Transverse colon (tissue), 4 donors: ENCODE data around the gene FGD3. TPM values are rescaled to one million over a fixed set of nuclear protein-coding genes. Genes with fewer than 3 reads are reported as not detected.

Experiments
- DNase-seq: peaks from one replicate; pipeline ENCODE4 v3.0.0-alpha.2; 2019
- H3K27ac ChIP-seq, 4 donors: fragments of 200-600 bp; sonication (generic); 2 replicates each; pipeline ENCODE4 v1.5.1; 2016 to 2018; ENCODE audit warnings: inconsistent platforms in 4 of 4
- H3K27me3 ChIP-seq: fragments of 200-600 bp; sonication (generic); 2 replicates; pipeline ENCODE4 v1.5.1; 2017; ENCODE audit warnings: inconsistent platforms
- H3K36me3 ChIP-seq, 4 donors: fragments of 200-600 bp; sonication (generic); 2 replicates each; pipeline ENCODE4 v1.5.1; 2017 to 2019; ENCODE audit warnings: inconsistent platforms in 4 of 4
- H3K4me1 ChIP-seq, 4 donors: fragments of 200-600 bp; sonication (generic); 2 replicates each; pipeline ENCODE4 v1.5.1; 2017 to 2020; ENCODE audit warnings: inconsistent platforms in 4 of 4
- H3K4me3 ChIP-seq, 4 donors: fragments of 200-600 bp; sonication (generic); 1 replicate in 1 of 4; 2 replicates in 3 of 4; pipeline versions ENCODE4 v1.5.1 to v1.6.1; 2017 to 2019; ENCODE audit warnings: inconsistent platforms in 4 of 4
- H3K9me3 ChIP-seq, 2 donors: fragments of 200-600 bp; sonication (generic); 2 replicates each; pipeline ENCODE4 v1.5.1; 2017 to 2019; ENCODE audit warnings: inconsistent platforms in 2 of 2
- EP300 ChIP-seq: sonication (generic); formaldehyde crosslinking; IDR thresholded peaks from one replicate; pipeline ENCODE4 v1.6.1; 2017; ENCODE audit warnings: antibody characterized with exemption, low read depth
- POLR2A ChIP-seq: fragments of 450-650 bp; IDR thresholded peaks from one replicate; pipeline ENCODE4 v1.6.1; 2016; ENCODE audit warnings: antibody characterized with exemption, mild to moderate bottlenecking, moderate library complexity
- POLR2AphosphoS5 ChIP-seq, 3 donors: sonication (generic); formaldehyde crosslinking; IDR thresholded peaks; one replicate each; pipeline ENCODE4 v1.6.1; 2016; ENCODE audit warnings: antibody characterized with exemption in 3 of 3
- WGBS, 2 donors: methylation state at CpG; one replicate each; pipeline ENCODE4 v1.1.5; 2018; ENCODE audit warnings: low coverage in 1 of 2; 5-methylcytosine and 5-hydroxymethylcytosine counted together
- in situ Hi-C, 4 donors: fragments of 200-750 bp; cut with MboI; loops; one replicate each; pipeline versions ENCODE4 v1.15.0 to v1.15.1; 2017; ENCODE audit warnings: low sequenced_read_pairs in 3 of 4, low pct_ligation_motif_present in 1 of 4, low pct_unique_long_range_greater_than_20kb in 1 of 4
- intact Hi-C: fragments of 100-400 bp; cut with DNase I; formaldehyde crosslinking; loops from one replicate; pipeline ENCODE4 v1.15.1; 2023; ENCODE audit warnings: low total_unique reads
- total RNA-seq, 4 donors: library from RNA; depleted of rRNA; stranded (reverse); fragments of >200 nt; gene quantifications; one replicate each; pipeline ENCODE4 v1.1.0, GENCODE V29; 2016
- TF ChIP-seq, protein P1 (sequence below), 5 experiments: fragments of 200-600 bp in 3 of 5; fragments of 450-650 bp in 2 of 5; sonication (generic) in 3 of 5; IDR thresholded peaks; 1 replicate in 2 of 5; 2 replicates in 3 of 5; pipeline ENCODE4 v1.5.1; 2016 to 2017; ENCODE audit warnings: antibody characterized with exemption in 5 of 5, inconsistent platforms in 3 of 5, mild to moderate bottlenecking in 2 of 5, moderate library complexity in 1 of 5

Gene FGD3
- total RNA-seq, 4 donors from 2014 or later: 5.2 to 9.7 (median 6.0) TPM; not detected in 1

DNA sequence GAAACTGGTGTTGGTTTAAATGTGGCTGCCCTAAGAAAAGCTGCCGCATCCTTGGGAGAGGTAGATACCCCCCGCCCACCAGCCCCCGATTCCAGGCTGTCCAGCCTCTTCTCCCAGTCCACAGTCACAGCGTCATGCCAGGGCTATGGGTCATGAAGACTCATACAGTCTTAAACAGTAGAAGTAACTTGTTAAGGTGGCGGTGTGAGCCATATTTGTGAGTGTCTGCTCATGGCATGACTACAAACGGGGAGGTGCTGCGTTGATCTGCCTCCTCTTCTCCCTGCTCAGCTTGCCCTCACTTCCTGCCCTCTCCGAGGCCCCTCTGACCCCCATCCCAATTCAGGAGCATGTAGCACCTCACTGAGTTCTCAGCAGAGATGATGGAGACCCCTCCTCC is 20.8 kb downstream of the FGD3 start:
- WGBS, 2 donors: 89% methylated on average over 8 of the region's 8 CpGs; no CpG with 5 or more reads in 1 of the 2 donors
- Histone ChIP-seq H3K4me1 (no peaks in the 10 kb centered on the region), H3K9me3 (no peaks in the 10 kb centered on the region), H3K4me3 (no peak overlapping the region), H3K27ac (no peak overlapping the region), H3K27me3 (no peaks in the 10 kb centered on the region), H3K36me3 (no peaks in the 10 kb centered on the region)
- no peak for DNase-seq
- intact Hi-C loops: no loop called here
- no peak for TF ChIP-seq POLR2AphosphoS5 (IDR thresholded peaks at IDR 0.05)
- in situ Hi-C loops: no loop called here

DNA sequence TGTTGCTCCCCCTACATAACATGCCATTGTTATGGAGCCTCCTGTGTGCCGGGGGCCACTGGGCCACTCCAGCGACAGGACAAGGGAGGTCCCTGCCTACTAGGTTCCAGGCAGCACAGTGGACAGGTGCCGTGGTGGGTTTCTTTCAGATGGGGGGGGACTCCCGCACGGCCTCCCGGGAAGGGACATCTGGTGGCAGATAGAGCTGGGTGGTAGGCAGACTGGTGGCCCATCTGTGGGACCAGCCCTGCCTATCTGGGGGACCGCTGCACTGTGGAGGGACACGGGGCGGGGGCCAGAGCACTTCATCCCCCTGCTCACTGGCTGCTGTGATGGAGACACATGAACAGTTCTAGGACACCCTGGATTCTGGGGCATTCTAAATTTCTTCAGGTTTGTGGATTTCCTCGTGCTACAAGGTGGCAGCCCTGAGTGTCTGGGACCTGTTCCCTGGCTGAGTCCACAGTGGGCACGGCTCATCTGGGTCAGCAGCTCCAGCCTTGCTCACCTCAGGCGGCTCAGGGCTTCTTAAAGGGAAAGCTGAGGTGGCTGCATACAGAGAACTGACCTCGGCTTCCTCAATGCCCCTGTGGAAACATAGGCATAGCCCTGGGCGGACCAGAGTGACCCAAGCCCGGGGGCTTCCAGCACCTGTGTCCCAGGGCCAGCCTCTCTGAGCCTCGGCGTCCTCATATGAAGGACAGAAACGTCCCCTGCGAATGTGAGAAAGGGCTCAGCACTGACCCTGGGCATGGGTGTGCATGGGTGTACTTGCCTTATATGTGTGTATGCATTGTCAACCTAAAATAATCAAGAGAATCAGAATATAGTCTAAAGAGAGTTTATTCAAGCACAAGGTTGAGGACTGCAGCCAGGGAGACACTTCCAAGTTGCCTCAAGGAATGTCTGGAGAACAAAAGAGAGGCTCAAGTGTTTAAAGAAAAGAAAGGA is 22.5 kb downstream of the FGD3 start:
- Histone ChIP-seq H3K4me3 (no peak overlapping the region), H3K27ac (no peak overlapping the region), H3K9me3 (no peaks in the 10 kb centered on the region), H3K4me1 (no peaks in the 10 kb centered on the region), H3K36me3 (no peaks in the 10 kb centered on the region), H3K27me3 (no peaks in the 10 kb centered on the region)
- intact Hi-C loops (no loop called here), in situ Hi-C loops (no loop called here)
- 88% methylated on average over 18 of the region's 19 CpGs; no CpG with 5 or more reads in 1 of the 2 donors for WGBS, 2 donors
- no peak for DNase-seq
- TF ChIP-seq POLR2A (no peak), EP300 (no peak), POLR2AphosphoS5 (IDR thresholded peaks at IDR 0.05) (no peak)
- TF ChIP-seq, protein P1, sequence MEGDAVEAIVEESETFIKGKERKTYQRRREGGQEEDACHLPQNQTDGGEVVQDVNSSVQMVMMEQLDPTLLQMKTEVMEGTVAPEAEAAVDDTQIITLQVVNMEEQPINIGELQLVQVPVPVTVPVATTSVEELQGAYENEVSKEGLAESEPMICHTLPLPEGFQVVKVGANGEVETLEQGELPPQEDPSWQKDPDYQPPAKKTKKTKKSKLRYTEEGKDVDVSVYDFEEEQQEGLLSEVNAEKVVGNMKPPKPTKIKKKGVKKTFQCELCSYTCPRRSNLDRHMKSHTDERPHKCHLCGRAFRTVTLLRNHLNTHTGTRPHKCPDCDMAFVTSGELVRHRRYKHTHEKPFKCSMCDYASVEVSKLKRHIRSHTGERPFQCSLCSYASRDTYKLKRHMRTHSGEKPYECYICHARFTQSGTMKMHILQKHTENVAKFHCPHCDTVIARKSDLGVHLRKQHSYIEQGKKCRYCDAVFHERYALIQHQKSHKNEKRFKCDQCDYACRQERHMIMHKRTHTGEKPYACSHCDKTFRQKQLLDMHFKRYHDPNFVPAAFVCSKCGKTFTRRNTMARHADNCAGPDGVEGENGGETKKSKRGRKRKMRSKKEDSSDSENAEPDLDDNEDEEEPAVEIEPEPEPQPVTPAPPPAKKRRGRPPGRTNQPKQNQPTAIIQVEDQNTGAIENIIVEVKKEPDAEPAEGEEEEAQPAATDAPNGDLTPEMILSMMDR (IDR thresholded peaks at IDR 0.05): no peak

DNA sequence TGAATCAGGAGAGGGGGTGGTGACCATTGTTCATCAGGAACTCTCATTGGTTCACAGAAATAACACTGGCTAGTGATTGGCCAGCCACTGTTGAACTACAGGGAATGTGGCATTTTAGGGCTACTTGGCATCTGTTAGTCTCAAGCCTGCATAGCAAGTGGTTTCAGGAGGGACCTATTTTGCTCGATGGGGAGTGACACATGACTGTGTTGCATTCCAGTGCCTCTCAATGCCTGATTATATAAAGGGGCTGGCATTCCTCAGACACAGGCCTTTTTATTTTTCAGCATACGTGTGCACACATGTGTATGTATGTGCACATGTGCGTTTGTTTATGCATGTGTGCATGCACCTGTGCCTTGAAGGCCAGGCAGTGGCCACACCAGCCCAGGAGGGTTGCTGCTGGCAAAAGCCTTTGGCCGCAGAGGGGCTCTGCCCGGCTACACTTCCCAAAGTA is 23.2 kb downstream of the FGD3 start:
- no peaks in the 10 kb centered on the region for H3K4me1 ChIP-seq
- no peak for DNase-seq
- no peak overlapping the region for H3K4me3 ChIP-seq
- 87% methylated on average over 5 of the region's 5 CpGs; no CpG with 5 or more reads in 1 of the 2 donors for WGBS, 2 donors
- H3K36me3 ChIP-seq: no peaks in the 10 kb centered on the region
- no peaks in the 10 kb centered on the region for H3K27me3 ChIP-seq
- in situ Hi-C loops (no loop called here), intact Hi-C loops (no loop called here)
- no peak for TF ChIP-seq POLR2A
- TF ChIP-seq, protein P1 (IDR thresholded peaks at IDR 0.05): no peak
- TF ChIP-seq POLR2AphosphoS5 (IDR thresholded peaks at IDR 0.05): no peak
- no peak for TF ChIP-seq EP300
- H3K9me3 ChIP-seq: no peaks in the 10 kb centered on the region
- H3K27ac ChIP-seq: no peak overlapping the region

DNA sequence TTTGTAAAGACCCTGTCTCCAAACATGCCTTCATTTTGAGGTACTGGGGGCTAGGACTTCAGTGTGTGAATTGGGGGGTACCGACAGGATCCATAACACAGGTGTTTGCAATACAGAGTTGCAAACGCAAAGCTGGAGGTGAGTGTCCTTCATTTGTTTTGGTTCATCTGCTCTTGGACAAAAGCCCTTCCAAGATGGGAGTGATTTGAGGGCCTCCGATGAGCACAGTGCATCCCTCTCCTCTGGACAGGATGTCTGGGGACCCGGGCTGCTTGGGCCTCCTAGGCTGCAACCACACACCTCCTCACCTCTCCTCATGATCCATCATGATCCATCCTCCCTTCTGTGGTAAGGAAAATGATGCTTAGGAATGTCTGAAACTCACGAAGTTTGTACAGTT is 23.8 kb downstream of the FGD3 start:
- Histone ChIP-seq H3K27me3 (no peaks in the 10 kb centered on the region), H3K4me3 (no peak overlapping the region), H3K36me3 (no peaks in the 10 kb centered on the region), H3K9me3 (no peaks in the 10 kb centered on the region), H3K27ac (no peak overlapping the region), H3K4me1 (no peaks in the 10 kb centered on the region)
- no peak for DNase-seq
- in situ Hi-C loops (no loop called here), intact Hi-C loops (no loop called here)
- TF ChIP-seq, protein P1 (IDR thresholded peaks at IDR 0.05): no peak
- TF ChIP-seq POLR2A (no peak), POLR2AphosphoS5 (IDR thresholded peaks at IDR 0.05) (no peak)
- WGBS, 2 donors: 81 to 86% methylated on average over 3 to 5 of the region's 5 CpGs
